HTERT RPE-1 (cell line): Measurements from ENCODE around the gene HRH2.
"Not testable (repeated sequence)": the region's sequence is repeated elsewhere in the genome, so short reads cannot be mapped to it uniquely, and the experiment has no call there.

Experiments used
- in situ Hi-C: fragments of 300-500 bp; cut with MboI; formaldehyde crosslinking; loops from 4 replicates; pipeline ENCODE4 v1.14.3; 2020; ENCODE audit warnings: low sequenced_read_pairs

HRH2 gene

GRCh38 chr5:175657593-175658271 is at the start of gene HRH2:
Gene HRH2 (plus strand): TSS chr5:175658071. CDS start chr5:175683234, 25,163 bp downstream.
- in situ Hi-C loops = no loop called here

- in situ Hi-C loops = no loop called here
These were observed 48.3 kb upstream of the HRH2 start for GRCh38 chr5:175609526-175609925.

- in situ Hi-C loops = no loop called here
These were observed 47.5 kb upstream of the HRH2 start for GRCh38 chr5:175610381-175610780.

GRCh38 chr5:175610898-175611297 is 47.0 kb upstream of the HRH2 start:
- in situ Hi-C loops = no loop called here

GRCh38 chr5:175614223-175614815 is 43.6 kb upstream of the HRH2 start:
- in situ Hi-C loops = no loop called here

- in situ Hi-C loops = no loop called here
These were observed 43.0 kb upstream of the HRH2 start for GRCh38 chr5:175614861-175615260.

- in situ Hi-C loops = no loop called here
These were observed 41.8 kb upstream of the HRH2 start for GRCh38 chr5:175616083-175616482.

GRCh38 chr5:175616527-175616926 is 41.3 kb upstream of the HRH2 start:
- in situ Hi-C loops = not testable (repeated sequence)

GRCh38 chr5:175617447-175617846 is 40.4 kb upstream of the HRH2 start:
- in situ Hi-C loops = no loop called here

GRCh38 chr5:175620527-175620926 is 37.3 kb upstream of the HRH2 start:
- in situ Hi-C loops = no loop called here

- in situ Hi-C loops = no loop called here
These were observed 35.9 kb upstream of the HRH2 start for GRCh38 chr5:175621971-175622370.

GRCh38 chr5:175623088-175623487 is 34.8 kb upstream of the HRH2 start:
- in situ Hi-C loops = no loop called here

- in situ Hi-C loops = no loop called here
These were observed 33.6 kb upstream of the HRH2 start for GRCh38 chr5:175624316-175624715.

GRCh38 chr5:175627005-175627404 is 30.9 kb upstream of the HRH2 start:
- in situ Hi-C loops = no loop called here

GRCh38 chr5:175627739-175628138 is 30.1 kb upstream of the HRH2 start:
- in situ Hi-C loops = no loop called here

GRCh38 chr5:175628668-175629067 is 29.2 kb upstream of the HRH2 start:
- in situ Hi-C loops = no loop called here

- in situ Hi-C loops = no loop called here
These were observed 28.6 kb upstream of the HRH2 start for GRCh38 chr5:175629261-175629660.

- in situ Hi-C loops = no loop called here
These were observed 28.1 kb upstream of the HRH2 start for GRCh38 chr5:175629793-175630192.

GRCh38 chr5:175635854-175636584 is 21.9 kb upstream of the HRH2 start:
- in situ Hi-C loops = no loop called here

GRCh38 chr5:175638305-175638704 is 19.6 kb upstream of the HRH2 start:
- in situ Hi-C loops = no loop called here

GRCh38 chr5:175640106-175640775 is 17.6 kb upstream of the HRH2 start:
- in situ Hi-C loops = no loop called here

- in situ Hi-C loops = no loop called here
These were observed 14.9 kb upstream of the HRH2 start for GRCh38 chr5:175642998-175643397.
